Measurements from ENCODE around the gene ANKRD23.
A peak's percentile ranks its signal among the peaks of the same experiment; 100 is the strongest.

The ANKRD23 gene

GRCh38 chr2:96847586-96847985 is 3.8 kb upstream of the ANKRD23 start:
- TF ChIP-seq, protein P1, sequence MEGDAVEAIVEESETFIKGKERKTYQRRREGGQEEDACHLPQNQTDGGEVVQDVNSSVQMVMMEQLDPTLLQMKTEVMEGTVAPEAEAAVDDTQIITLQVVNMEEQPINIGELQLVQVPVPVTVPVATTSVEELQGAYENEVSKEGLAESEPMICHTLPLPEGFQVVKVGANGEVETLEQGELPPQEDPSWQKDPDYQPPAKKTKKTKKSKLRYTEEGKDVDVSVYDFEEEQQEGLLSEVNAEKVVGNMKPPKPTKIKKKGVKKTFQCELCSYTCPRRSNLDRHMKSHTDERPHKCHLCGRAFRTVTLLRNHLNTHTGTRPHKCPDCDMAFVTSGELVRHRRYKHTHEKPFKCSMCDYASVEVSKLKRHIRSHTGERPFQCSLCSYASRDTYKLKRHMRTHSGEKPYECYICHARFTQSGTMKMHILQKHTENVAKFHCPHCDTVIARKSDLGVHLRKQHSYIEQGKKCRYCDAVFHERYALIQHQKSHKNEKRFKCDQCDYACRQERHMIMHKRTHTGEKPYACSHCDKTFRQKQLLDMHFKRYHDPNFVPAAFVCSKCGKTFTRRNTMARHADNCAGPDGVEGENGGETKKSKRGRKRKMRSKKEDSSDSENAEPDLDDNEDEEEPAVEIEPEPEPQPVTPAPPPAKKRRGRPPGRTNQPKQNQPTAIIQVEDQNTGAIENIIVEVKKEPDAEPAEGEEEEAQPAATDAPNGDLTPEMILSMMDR (conservative IDR thresholded peaks at IDR 0.05; ENCODE audit: low read depth): no peak
- ChIA-PET CTCF (interaction anchor here (0.8 kb wide), 1 partner anchor 21 kb away, joined by 3 read pairs; no protein-coding TSS in a partner anchor), POLR2A (ENCODE audit: low non-redundant PET) (no interaction called here)
- no peak overlapping the region for H3K27ac ChIP-seq
- DNase-seq (ENCODE audit: low spot score): no peak

DNA sequence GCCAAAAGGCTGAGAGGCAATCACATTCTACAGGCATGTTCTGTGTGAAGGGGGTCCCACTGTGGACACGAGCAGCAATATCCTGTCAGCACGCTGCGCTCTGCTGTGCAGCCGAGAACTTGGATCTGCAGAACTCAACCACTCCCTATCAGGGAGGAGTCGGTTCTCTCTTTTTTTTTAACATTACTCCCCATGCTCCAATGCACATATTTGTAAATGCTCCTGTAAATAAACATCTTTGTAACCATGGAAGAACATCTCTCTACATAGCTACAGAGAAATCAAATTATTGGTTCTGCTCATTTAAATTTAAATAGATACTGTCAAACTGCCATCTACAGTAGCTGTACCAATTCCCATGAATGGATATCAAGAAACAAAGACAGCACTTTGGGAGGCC is 3.0 kb upstream of the ANKRD23 start:
- TF ChIP-seq, protein P1 (conservative IDR thresholded peaks at IDR 0.05; ENCODE audit: low read depth): no peak
- ChIA-PET POLR2A (ENCODE audit: low non-redundant PET) (no interaction called here), CTCF (no interaction called here)
- no peak for DNase-seq (ENCODE audit: low spot score)
- H3K27ac ChIP-seq: no peak overlapping the region

GRCh38 chr2:96844405-96844808 is 586 bp upstream of the ANKRD23 start:
- DNase-seq (ENCODE audit: low spot score): no peak
- CTCF ChIA-PET: interaction anchor here (1.9 kb wide), 1 partner anchor 14 kb away, joined by 11 read pairs; the partner anchor contains the start of gene ANKRD39
- TF ChIP-seq, protein P1 (conservative IDR thresholded peaks at IDR 0.05; ENCODE audit: low read depth): no peak
- no peak overlapping the region for H3K27ac ChIP-seq
- POLR2A ChIA-PET (ENCODE audit: low non-redundant PET): no interaction called here

DNA sequence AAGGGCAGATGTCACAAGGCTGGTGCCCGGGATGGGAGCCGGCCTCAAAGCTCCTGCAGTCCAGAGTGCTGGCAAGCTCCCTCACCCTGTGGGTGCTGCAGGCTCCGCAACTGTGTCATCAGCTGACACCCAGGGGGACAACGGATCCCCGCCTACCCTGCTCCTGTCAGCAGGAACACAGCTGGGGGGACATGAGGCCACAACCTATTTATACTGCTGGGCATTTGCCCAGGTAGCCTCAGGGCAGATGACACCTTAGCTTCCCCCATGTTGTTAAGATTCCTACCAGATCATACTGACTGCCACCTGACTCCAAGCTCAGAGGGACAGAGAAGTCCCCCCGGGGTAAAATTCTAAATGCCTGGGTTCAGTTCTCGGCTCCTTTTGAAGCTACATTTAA is 1.2 kb downstream of the ANKRD23 start:
- TF ChIP-seq, protein P1 (conservative IDR thresholded peaks at IDR 0.05; ENCODE audit: low read depth): no peak
- POLR2A ChIA-PET (ENCODE audit: low non-redundant PET): no interaction called here
- CTCF ChIA-PET: interaction anchor here (0.6 to 1.1 kb wide), 3 partner anchors 9 to 15 kb away, joined by 3 to 4 read pairs (median 4); partner anchors contain the start of gene ANKRD39

DNA sequence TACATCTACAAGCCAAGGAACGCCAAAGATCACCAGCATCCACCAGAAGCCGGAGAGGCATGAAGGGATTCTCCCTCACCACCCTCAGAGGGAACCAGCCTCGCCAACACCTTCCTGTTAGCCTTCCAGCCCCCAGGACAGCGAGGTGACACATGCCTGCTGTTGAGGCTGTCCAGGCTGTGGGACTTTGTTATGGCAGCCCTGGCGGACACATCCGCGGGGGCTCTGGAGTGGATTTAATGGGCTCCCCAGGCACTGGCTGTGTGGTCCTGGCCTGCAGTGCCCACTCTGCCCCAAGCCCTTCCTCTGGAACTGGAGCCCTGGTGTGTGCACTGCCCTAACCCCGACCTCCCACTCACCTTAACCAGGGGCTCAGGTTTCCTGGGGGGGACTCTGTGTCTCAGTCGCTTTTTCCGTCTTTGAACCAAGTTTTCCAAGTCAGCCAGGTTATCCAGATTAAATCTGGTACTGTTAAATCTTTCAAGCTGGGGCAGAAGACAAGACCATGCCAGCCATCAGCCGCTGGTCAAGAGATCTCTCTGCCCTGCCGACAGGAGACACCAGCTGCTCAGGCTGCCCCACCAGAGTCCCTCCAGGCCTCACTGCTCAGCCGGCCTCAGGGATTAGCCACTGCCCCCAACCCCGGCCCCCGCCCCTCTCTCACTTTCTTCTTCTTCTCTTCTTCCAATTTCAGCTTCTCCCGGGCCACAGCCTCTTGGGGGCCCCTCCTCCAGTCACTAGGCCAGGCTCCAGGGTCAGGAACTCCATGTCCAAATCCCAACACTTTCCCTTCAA is 1.9 kb downstream of the ANKRD23 start:
- peak overlapping the region; percentile 32 for H3K27ac ChIP-seq
- ChIA-PET CTCF (interaction anchor here (0.6 to 0.8 kb wide), 2 partner anchors 8 to 16 kb away, joined by 3 to 4 read pairs; partner anchors contain the start of gene ANKRD39), POLR2A (ENCODE audit: low non-redundant PET) (interaction anchor here (0.7 kb wide), 1 partner anchor 9 kb away, joined by 3 read pairs; no protein-coding TSS in a partner anchor)
- no peak for DNase-seq (ENCODE audit: low spot score)
- TF ChIP-seq, protein P1 (conservative IDR thresholded peaks at IDR 0.05; ENCODE audit: low read depth): no peak

More for the DNA sequence above, 1.2 kb downstream of the ANKRD23 start:
- no peak for DNase-seq (ENCODE audit: low spot score)
- peak overlapping the region; percentile 32 for H3K27ac ChIP-seq

DNA sequence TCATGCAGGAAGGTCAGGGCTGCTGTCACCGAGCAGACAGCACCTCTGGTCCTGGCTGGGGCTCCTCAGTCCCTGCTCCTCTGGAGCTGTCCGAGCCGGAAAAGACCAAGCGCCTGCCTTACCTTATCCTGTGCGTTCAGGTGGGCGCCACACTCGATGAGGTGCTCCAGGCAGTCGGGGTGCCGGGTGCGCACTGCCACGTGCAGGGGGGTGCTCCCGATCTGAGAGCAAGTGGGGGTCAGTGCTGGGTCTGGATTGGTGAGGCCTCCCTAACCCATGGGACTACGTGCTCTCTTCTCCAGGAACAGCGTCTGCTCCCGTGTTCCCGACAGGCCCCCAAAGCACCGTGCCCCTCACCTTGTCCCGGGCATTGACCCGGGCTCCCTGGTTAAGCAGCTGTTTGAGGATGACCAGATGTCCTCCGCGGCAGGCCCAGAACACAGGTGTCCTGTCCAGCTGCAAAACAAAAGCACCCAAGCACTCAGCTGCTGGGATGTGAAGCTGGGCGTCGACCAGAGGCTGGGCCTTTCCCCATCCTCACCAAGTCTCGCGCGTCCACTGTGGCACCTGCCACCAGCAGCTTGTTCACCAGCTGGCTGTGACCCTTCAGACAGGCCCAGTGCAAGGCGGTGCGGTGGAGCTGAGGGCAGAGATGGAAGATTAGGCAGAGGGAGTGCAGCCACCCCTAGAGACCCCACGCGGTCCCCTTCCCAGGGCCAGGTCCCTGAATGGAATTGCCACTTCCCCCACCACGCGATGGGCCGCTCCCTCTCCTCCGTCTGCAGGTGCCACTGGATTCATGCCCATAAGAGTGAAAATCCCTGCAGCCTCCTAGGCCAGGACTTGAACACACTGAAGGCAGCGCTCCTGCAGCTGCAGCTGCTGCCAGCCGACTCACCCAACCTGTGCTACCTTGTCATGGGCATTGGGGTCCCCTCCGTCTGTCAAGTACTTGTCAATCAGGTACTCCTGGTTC is 3.7 kb downstream of the ANKRD23 start:
- TF ChIP-seq, protein P1 (conservative IDR thresholded peaks at IDR 0.05; ENCODE audit: low read depth): no peak
- H3K27ac ChIP-seq: no peak overlapping the region
- POLR2A ChIA-PET (ENCODE audit: low non-redundant PET): no interaction called here
- CTCF ChIA-PET: interaction anchor here (0.6 to 1.5 kb wide), 2 partner anchors 43 to 290 kb away, joined by 3 read pairs; no protein-coding TSS in a partner anchor
- DNase-seq (ENCODE audit: low spot score): no peak
